GM10847 (cell line): Measurements from ENCODE around the gene ZDHHC19.

Experiments used
- POLR2A ChIP-seq: IDR thresholded peaks from 2 replicates; pipeline ENCODE4 v1.6.1; 2011; ENCODE audit not compliant: insufficient read length; ENCODE audit errors: extremely low read depth

ZDHHC19 gene, protein sequence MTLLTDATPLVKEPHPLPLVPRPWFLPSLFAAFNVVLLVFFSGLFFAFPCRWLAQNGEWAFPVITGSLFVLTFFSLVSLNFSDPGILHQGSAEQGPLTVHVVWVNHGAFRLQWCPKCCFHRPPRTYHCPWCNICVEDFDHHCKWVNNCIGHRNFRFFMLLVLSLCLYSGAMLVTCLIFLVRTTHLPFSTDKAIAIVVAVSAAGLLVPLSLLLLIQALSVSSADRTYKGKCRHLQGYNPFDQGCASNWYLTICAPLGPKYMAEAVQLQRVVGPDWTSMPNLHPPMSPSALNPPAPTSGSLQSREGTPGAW

DNA sequence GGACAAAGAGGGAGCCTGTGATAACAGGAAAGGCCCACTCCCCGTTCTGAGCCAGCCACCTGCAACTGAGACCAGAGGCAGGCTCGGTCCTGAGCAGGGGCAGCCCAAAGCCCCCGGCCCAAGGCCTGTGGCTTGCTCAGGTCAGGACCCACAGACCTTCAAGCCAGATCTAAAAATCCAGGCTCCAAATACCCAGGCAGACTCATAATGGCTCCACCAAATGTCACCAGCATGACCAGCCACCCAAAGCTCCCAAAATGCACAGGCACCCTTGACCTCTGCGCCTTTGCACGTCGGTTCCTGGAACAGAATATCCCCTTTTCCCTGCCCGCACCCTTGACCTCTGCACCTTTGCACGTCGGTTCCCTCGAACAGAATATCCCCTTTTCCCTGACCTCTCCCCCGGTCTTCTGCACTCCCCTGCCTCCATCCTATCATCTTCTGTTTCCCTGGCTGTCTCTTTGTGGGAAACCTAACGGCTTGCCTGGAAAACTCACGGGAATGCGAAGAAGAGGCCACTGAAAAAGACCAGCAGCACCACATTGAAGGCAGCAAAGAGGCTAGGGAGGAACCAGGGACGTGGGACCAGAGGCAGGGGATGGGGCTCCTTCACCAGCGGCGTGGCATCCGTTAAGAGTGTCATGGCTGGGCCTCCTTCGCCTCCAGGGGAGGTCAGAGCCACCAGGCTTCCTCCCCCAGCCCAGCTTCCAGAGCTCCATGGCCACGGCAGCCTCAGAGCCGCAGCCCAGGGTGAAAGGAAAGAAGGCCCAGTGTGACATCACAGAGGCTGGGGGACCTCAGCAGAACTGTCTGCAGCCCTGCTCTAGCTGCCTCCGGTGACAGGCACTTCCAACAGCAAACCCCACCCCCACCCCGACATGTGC lies at the start of gene ZDHHC19:
Gene ZDHHC19, minus strand, starts transcription at position 728 of the 884 bp plus-strand sequence. Its CDS starts 85 bp downstream, at position 643.
- no peak for TF ChIP-seq POLR2A

DNA sequence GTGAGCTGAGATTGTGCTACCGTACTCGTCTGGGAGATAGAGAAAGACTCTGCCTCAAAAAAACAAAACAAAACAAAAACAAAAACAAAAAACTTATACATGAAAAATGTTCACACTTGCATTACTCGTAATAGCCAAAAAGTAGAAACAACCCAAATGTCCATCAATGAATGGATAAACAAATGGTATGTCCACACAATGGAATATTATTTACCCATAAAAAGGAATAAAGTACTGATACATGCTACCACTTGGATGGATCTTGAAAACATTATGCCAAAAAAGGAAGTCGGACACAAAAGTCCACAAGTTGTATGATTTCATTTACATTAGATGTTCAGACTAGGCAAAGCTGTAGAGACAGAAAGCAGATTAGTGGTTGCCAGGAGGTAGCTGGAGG lies 49.6 kb upstream of the ZDHHC19 start:
- no peak for TF ChIP-seq POLR2A

DNA sequence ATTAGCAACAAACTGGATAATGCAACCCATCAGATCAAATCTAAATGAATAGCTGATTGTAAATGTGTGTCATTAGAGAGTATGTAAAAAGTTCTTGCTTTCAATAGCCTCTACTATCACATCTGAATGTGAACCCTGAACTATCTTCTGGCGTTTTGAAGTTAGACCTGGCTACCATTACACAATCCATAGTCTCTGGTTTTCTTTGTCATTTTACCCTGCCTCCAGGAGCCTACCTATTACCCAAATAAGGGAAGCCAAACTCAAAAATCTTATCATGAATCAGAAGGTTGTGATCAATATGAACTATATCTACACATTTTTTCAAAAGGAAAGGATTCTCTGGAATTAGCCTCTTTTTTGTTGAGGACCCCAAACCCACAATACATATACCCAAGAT lies 44.6 kb upstream of the ZDHHC19 start:
- no peak for TF ChIP-seq POLR2A

DNA sequence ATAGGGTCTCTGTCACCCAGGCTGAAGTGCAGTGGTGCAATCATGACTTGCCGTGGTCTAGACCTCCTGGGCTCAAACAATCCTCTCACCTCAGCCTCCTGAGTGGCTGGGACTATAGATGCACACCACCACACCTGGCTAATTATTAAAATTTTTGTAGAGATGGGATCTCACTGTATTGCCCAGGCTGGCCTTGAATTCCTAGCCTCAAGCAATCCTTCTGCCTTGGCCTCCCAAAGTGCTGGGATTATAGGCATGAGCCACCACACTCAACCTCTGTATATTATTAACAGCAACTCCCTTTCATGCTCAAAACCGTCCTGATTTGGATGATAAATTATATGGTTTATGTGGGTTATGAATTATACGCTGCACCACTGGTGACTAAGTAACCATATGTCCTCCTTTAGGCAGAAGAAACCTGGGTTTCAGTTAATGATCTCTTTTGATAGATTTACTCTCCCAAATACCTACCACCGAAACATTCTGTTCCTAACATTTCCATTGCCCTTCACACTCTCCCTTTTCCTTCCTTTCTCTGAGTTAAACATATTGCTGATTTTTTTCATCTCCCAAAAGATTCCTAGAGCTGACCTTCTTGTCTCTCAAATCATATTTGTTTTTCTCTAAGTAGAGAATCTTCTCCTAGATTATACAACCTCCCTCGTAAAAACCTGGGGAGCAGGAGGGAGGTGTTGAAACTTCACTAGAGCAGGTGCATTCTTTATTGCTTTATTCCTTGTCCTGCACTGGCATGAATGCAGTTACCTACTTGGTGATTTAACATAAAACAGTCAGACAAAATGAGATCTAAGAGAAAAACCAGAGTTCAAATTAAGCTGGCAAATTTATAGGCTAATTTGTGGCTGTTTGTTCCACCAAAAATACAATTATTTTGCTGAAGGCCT lies 43.4 kb upstream of the ZDHHC19 start:
- TF ChIP-seq POLR2A = no peak

DNA sequence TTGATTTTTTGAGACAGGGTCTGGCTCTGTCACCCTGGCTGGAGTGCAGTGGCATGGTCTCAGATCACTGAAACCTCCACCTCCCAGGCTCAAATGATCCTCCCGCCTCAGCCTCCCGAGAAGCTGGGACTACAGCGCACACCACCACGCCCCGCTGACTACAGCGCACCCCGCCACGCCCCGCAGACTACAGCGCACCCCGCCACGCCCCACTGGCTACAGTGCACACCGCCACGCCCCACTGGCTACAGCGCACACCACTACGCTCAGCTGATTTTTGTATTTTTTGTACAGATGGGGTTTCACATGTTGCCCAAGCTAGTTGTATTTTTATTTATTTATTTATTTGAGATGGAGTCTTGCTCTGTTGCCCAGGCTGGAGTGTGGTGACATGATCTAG lies 40.7 kb upstream of the ZDHHC19 start:
- TF ChIP-seq POLR2A = no peak

DNA sequence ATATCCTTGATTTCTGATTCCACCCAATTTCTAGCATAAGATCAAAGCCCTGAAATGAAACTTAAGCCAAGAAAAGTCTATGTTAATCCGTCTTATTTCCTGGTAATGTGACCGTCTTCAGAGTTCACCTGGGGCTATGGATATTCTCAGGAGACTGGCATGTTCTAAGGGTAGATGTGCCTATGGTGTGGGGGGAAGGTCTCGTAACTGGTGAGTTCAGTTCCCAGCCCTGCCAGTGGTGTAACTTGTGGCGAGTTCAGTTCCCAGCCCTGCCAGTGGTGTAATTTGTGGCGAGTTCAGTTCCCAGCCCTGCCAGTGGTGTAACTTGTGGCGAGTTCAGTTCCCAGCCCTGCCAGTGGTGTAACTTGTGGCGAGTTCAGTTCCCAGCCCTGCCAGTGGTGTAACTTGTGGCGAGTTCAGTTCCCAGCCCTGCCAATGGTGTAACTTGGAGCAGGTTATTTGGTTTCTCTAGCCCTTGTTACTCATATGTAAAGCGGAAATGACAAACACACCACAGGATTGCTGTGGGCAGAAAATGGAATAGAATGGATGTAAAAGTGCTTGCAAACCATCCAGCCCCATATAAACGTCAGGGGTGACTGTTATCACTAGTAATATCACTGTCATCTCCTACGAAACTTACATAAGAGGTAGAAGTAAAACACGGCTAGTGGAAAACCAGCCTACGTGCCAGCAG lies 35.6 kb upstream of the ZDHHC19 start:
- no peak for TF ChIP-seq POLR2A

DNA sequence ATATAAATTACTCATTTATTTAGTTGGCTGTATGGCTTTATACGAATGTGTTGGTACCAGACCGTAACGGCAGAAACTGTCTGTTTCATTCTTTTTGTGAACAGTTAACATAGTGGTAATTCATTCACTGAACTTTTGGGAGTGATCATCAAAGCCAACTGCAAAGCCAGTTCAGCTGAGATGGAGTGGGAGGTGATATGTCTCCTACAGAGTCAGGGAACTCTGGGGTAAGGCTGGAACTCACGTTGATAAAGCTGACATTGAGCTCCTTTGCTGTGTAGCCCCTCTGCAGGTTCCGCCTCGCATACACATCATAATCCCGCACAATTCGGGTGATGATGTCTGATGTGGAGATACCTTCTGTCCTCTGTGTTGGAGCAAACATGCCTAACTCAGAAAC lies 30.5 kb upstream of the ZDHHC19 start:
- TF ChIP-seq POLR2A = no peak

DNA sequence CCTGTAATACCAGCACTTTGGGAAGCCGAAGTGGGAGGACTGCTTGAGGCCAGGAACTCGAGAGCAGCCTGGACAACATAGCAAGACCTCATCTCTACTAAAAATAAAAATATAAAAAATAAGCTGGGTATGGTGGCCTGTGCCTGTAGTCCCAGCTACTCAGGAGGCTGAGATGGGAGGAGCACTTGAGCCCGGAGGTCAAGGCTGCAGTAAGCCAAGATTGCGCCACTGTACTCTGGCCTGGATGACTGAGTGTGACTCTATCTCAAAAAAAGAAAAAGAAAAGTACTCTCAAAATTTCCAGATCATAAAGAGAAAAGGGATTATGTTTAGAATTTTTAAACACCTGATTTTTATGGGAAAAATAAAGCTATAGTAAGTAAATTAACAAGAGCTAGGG lies 29.2 kb upstream of the ZDHHC19 start:
- TF ChIP-seq POLR2A = no peak

DNA sequence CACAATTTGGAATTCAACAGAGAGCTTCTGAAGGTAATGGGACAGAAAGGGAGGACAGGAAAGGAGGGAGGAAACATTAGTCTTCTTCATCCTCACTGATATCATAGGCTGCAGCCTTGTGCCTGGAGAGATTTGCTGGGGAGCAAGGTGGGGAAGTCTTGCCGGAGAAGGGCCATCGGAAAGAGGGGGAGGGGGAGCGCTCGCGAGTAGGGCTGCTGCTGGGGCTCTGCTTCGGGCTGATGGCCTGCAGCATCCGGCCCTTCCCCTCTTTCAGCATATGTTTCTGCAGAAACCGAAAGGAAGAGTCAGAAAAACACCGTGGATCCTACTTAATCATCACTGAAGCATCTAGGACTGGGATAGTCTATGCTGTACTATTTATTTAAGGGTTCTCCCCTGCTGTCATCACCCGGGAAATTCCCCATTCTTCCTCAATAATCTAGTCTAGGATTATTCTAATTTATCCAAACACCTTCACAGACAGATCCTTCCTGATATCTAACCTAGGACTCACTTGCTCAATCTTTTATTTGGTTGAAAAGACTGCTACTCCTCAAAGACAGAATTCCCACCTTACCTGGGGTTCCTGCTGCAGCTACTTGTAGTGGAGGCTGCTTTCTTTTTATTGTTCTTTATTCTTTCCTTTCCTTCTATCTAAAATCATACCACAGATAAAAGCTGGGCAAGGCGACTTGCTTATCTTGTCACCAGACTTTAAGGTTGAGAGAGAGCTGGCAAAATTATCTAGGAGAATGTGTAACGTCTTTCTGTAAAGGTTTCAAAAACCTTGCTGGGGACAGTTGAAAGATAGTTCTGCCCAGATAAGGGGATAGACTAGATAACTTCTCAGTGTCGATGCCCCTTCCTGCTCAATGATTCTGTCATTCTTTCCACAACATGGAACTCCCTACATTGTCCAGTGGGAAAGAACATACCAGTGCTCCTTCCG lies 27.7 kb upstream of the ZDHHC19 start:
- no peak for TF ChIP-seq POLR2A

DNA sequence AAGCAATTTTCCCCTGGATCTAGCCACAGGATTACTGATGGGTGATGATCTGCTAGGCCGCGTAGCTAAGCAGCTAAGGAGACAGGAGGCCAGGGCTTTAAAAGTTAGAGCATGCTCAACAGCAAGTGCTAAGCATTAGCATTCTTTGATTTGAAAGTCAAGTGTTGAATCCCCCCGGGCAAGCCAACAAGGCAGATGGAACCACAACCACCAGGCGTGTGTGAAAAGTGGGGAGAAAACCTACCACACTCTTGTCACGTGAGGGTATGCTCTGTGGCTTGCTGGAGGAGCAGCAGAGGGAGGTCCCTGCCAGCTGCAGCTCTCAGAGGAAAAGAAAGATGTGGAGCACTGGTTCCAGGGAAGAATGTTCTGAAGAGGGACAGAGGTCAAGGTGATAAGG lies 26.0 kb upstream of the ZDHHC19 start:
- TF ChIP-seq POLR2A = no peak

DNA sequence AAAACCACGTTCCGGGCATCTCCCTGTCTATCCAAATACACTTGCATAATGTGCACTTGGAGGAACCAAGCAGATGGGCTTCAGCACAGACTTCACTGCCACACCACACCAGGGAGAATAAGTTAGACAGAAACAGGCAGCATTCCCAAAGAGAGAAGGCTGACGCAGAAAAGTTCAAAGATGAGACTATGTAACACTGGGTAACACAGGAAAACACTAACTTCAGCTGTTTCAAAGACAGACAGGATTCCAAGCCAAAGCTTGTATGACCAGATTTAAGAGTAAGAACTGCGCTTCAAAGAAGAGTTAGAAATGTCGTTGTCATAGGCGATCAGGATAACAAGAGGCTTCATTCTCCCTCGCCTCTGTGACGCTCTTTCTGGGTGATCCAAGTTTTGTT lies 25.0 kb upstream of the ZDHHC19 start:
- no peak for TF ChIP-seq POLR2A

DNA sequence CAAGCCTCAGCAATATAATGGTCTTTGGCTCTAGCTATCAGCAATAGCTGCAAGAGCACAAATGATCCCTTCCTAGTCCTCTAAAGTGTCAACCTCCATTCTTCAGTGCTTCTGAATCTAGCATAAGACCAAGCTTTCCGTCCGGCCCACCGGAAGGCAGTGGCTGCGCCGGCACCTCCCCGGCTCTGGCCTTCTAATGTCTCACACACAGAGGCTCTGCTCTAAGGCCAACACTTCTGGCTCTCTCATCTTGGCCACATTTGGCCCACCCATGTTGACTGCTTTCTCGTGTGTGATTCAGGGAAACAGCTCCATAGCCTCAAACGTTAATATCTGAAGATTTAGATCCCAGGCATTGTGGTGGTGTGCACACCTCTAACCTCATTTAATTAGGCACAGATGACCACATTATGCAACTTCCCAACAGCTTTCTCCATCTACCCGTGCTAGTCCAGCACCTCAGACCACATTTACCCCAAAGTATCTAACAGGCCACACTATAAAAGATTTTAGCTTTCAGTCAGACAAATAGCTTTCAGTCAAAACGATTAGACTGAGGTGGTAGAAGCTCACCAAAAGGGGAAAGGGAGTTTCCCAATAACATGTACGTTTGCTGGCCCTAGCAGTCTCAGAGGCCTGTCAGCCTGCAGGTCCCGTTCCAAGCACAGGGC lies 24.4 kb upstream of the ZDHHC19 start:
- no peak for TF ChIP-seq POLR2A

DNA sequence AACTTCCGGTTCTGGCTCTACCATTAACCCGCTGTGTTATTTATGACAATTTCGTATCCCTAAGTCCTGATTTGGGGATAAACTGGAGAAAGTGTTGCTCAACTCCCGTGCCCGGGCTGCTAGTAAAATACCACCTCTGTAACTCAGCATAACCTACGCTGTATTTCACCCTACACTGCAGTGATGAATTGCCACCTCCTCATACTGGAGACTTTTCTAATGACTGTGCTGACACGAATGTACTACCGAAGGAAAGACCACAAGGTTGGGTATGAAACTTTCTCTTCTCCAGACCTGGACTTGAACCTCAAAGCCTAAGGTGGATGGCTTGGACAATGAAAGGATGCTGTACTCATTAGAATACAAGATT lies 21.7 kb upstream of the ZDHHC19 start:
- TF ChIP-seq POLR2A = no peak
